Measurements from ENCODE around the gene WRAP73. TPM values are rescaled to one million over a fixed set of nuclear protein-coding genes. Genes with fewer than 3 reads are reported as not detected.

Gene WRAP73
- total RNA-seq, 1 donor from 2014 or later: 47.7 TPM

GRCh38 chr1:3614755-3615742 lies 34.9 kb downstream of the WRAP73 start:
- no peaks in the 10 kb centered on the region for H3K36me3 Mint-ChIP-seq (ENCODE audit: unreplicated experiment)
- TF ChIP-seq CTCF (IDR thresholded peaks at IDR 0.05; ENCODE audit: partially characterized antibody, unreplicated experiment): peak; percentile 76
- peaks cover 5% of the 10 kb centered on the region for H3K9me3 Mint-ChIP-seq (ENCODE audit: unreplicated experiment)
- H3K27me3 Mint-ChIP-seq (ENCODE audit: unreplicated experiment): peaks cover 9% of the 10 kb centered on the region
- DNase-seq: no peak
- no peak overlapping the region for H3K4me3 Mint-ChIP-seq (ENCODE audit: unreplicated experiment)
- H3K4me1 Mint-ChIP-seq (ENCODE audit: low read depth, unreplicated experiment): peaks cover 15% of the 10 kb centered on the region
- H3K27ac Mint-ChIP-seq (ENCODE audit: unreplicated experiment): no peak overlapping the region

- peaks cover 8% of the 10 kb centered on the region for H3K27me3 Mint-ChIP-seq (ENCODE audit: unreplicated experiment)
Measured at GRCh38 chr1:3612123-3612522, 37.8 kb downstream of the WRAP73 start.

GRCh38 chr1:3611170-3612019 lies 38.5 kb downstream of the WRAP73 start, which contains the start of gene MEGF6:
Gene MEGF6, minus strand, starts transcription at chr1:3611508. Its CDS starts 240 bp downstream, at chr1:3611268.
- Mint-ChIP-seq H3K36me3 (ENCODE audit: unreplicated experiment) (no peaks in the 10 kb centered on the region), H3K9me3 (ENCODE audit: unreplicated experiment) (peaks cover 7% of the 10 kb centered on the region), H3K4me3 (ENCODE audit: unreplicated experiment) (peak within 1 kb of the TSS; percentile 87), H3K27ac (ENCODE audit: unreplicated experiment) (peak within 1 kb of the TSS; percentile 82), H3K27me3 (ENCODE audit: unreplicated experiment) (peaks cover 8% of the 10 kb centered on the region), H3K4me1 (ENCODE audit: low read depth, unreplicated experiment) (peaks cover 30% of the 10 kb centered on the region)
- no peak for TF ChIP-seq CTCF (IDR thresholded peaks at IDR 0.05; ENCODE audit: partially characterized antibody, unreplicated experiment)
- DNase-seq: peak; percentile 91

More at GRCh38 chr1:3612123-3612522, 37.8 kb downstream of the WRAP73 start:
- Mint-ChIP-seq H3K4me3 (ENCODE audit: unreplicated experiment) (no peak overlapping the region), H3K9me3 (ENCODE audit: unreplicated experiment) (peaks cover 7% of the 10 kb centered on the region), H3K4me1 (ENCODE audit: low read depth, unreplicated experiment) (peaks cover 29% of the 10 kb centered on the region), H3K36me3 (ENCODE audit: unreplicated experiment) (no peaks in the 10 kb centered on the region), H3K27ac (ENCODE audit: unreplicated experiment) (no peak overlapping the region)
- no peak for DNase-seq
- no peak for TF ChIP-seq CTCF (IDR thresholded peaks at IDR 0.05; ENCODE audit: partially characterized antibody, unreplicated experiment)

- H3K4me3 Mint-ChIP-seq (ENCODE audit: unreplicated experiment): peak overlapping the region; percentile 87
- no peaks in the 10 kb centered on the region for H3K36me3 Mint-ChIP-seq (ENCODE audit: unreplicated experiment)
- peaks cover 30% of the 10 kb centered on the region for H3K4me1 Mint-ChIP-seq (ENCODE audit: low read depth, unreplicated experiment)
- peak overlapping the region; percentile 82 for H3K27ac Mint-ChIP-seq (ENCODE audit: unreplicated experiment)
- H3K9me3 Mint-ChIP-seq (ENCODE audit: unreplicated experiment): peaks cover 4% of the 10 kb centered on the region
- TF ChIP-seq CTCF (IDR thresholded peaks at IDR 0.05; ENCODE audit: partially characterized antibody, unreplicated experiment): no peak
- peaks cover 8% of the 10 kb centered on the region for H3K27me3 Mint-ChIP-seq (ENCODE audit: unreplicated experiment)
- DNase-seq: peak; percentile 76
Measured at GRCh38 chr1:3610527-3611169, 39.3 kb downstream of the WRAP73 start.

All from glutamatergic neuron (in vitro differentiated cells).